Tibial artery (tissue), 4 donors: Measurements from ENCODE around the gene PRKAG3.

Experiments used
- DNase-seq, 2 donors: peaks; one replicate each; pipeline ENCODE4 v3.0.0-alpha.2; 2019
- H3K27ac ChIP-seq, 2 donors: fragments of 200-600 bp; sonication (generic) in 1 of 2; 1 replicate in 1 of 2; 2 replicates in 1 of 2; pipeline ENCODE4 v1.5.1; 2018 to 2019; ENCODE audit warnings: mild to moderate bottlenecking in 1 of 2
- H3K27me3 ChIP-seq, 2 donors: fragments of 200-600 bp; sonication (generic) in 1 of 2; one replicate each; pipeline versions ENCODE4 v1.5.1 to v1.6.0; 2016 to 2019
- H3K36me3 ChIP-seq, 3 donors: fragments of 200-600 bp; sonication (generic) in 2 of 3; one replicate each; pipeline ENCODE4 v1.5.1; 2016 to 2019; ENCODE audit warnings: mild to moderate bottlenecking in 2 of 3
- H3K4me1 ChIP-seq, 4 donors: fragments of 200-600 bp; sonication (generic) in 2 of 4; 1 replicate in 3 of 4; 2 replicates in 1 of 4; pipeline ENCODE4 v1.5.1; 2016 to 2019
- H3K4me3 ChIP-seq, 2 donors: fragments of 200-600 bp; sonication (generic) in 1 of 2; 1 replicate in 1 of 2; 2 replicates in 1 of 2; pipeline ENCODE4 v1.5.1; 2018 to 2019; ENCODE audit warnings: mild to moderate bottlenecking in 2 of 2
- H3K9me3 ChIP-seq, 3 donors: fragments of 200-600 bp; sonication (generic) in 1 of 3; one replicate each; pipeline ENCODE4 v1.5.1; 2016 to 2019
- CTCF ChIP-seq, 2 experiments: fragments of 200-600 bp in 1 of 2; fragments of 450-650 bp in 1 of 2; IDR thresholded peaks; one replicate each; pipeline ENCODE4 v1.5.1; 2017 to 2019; ENCODE audit warnings: antibody characterized with exemption in 2 of 2, mild to moderate bottlenecking in 1 of 2, moderate library complexity in 1 of 2
- intact Hi-C: fragments of 100-400 bp; cut with DNase I; formaldehyde crosslinking; loops from one replicate; pipeline ENCODE4 v1.15.0; 2023; ENCODE audit warnings: low total_unique reads

Gene PRKAG3

GRCh38 chr2:218805627-218806026 lies 26.0 kb downstream of the PRKAG3 start:
- H3K36me3 ChIP-seq: peaks cover 0 to 4% (median 0%) of the 10 kb centered on the region in 3 donors
- no peaks in the 10 kb centered on the region for H3K27me3 ChIP-seq
- H3K9me3 ChIP-seq: peaks cover 0 to 4% (median 0%) of the 10 kb centered on the region in 3 donors
- H3K4me1 ChIP-seq: peaks cover 0 to 25% (median 15%) of the 10 kb centered on the region in 4 donors
- TF ChIP-seq CTCF (IDR thresholded peaks at IDR 0.05): no peak
- peak overlapping the region; percentile 72 to 79 for H3K27ac ChIP-seq
- DNase-seq: no peak
- intact Hi-C loops: no loop called here
- peak overlapping the region in 1 of 2 donors; percentile 4 for H3K4me3 ChIP-seq

DNA sequence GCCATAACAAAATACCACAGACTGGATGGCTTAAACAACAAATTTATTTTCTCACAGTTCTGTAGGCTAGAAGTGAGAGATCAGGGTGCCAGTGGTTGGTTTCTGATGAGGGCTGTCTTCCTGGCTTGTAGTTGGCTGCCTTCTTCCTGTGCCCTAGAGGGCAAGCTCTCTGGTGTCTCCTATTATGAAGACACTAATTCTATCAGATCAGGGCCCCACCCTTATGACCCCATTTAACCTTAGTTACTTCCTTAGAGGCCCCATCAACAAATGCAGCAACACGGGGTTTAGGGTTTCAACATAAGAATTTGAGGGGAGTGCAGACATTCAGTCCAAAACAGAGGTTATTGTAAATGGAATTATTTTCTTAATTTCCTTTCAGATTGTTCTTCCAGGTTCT lies 26.8 kb downstream of the PRKAG3 start:
- intact Hi-C loops: no loop called here
- Histone ChIP-seq H3K36me3 (peaks cover 0 to 4% (median 0%) of the 10 kb centered on the region in 3 donors), H3K27ac (peak overlapping the region in 1 of 2 donors; percentile 72)

DNA sequence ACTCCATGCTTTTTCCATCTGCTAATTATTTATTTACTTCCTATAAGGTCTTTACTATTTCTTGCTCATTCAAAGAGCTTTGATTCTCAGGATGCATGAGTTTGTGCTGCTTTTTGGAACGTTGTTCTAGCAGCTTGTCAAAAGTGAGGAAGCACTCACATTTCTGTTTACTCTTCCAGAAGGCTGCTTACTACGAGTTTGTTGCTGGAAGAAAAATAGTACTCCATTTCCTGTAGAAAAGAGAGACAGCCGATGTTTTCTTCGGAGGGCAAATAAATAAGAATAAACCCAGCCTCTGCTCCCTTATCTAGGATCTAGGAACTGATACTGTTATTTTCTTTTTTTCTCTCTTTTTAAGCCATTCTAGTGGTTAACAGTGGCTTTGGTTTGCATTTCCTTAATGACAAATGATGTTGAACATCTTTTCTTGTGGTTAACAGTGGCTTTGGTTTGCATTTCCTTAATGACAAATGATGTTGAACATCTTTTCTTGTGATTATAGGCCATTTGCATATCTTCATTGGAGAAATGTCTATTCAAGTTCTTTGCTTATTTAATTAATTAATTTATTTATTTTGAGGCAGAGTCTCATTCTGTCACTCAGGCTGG lies 29.1 kb downstream of the PRKAG3 start:
- no peaks in the 10 kb centered on the region for H3K27me3 ChIP-seq
- H3K4me1 ChIP-seq: peaks cover 0 to 23% (median 14%) of the 10 kb centered on the region in 4 donors
- H3K4me3 ChIP-seq: no peak overlapping the region
- intact Hi-C loops: no loop called here
- no peaks in the 10 kb centered on the region for H3K36me3 ChIP-seq
- DNase-seq: no peak
- H3K9me3 ChIP-seq: peaks cover 0 to 4% (median 0%) of the 10 kb centered on the region in 3 donors
- no peak for TF ChIP-seq CTCF (IDR thresholded peaks at IDR 0.05)
- no peak overlapping the region for H3K27ac ChIP-seq

More for the DNA sequence above, 26.8 kb downstream of the PRKAG3 start:
- TF ChIP-seq CTCF (IDR thresholded peaks at IDR 0.05): no peak
- no peaks in the 10 kb centered on the region for H3K27me3 ChIP-seq
- peaks cover 0 to 4% (median 0%) of the 10 kb centered on the region in 3 donors for H3K9me3 ChIP-seq
- DNase-seq: no peak
- peaks cover 0 to 25% (median 15%) of the 10 kb centered on the region in 4 donors for H3K4me1 ChIP-seq
- no peak overlapping the region for H3K4me3 ChIP-seq

DNA sequence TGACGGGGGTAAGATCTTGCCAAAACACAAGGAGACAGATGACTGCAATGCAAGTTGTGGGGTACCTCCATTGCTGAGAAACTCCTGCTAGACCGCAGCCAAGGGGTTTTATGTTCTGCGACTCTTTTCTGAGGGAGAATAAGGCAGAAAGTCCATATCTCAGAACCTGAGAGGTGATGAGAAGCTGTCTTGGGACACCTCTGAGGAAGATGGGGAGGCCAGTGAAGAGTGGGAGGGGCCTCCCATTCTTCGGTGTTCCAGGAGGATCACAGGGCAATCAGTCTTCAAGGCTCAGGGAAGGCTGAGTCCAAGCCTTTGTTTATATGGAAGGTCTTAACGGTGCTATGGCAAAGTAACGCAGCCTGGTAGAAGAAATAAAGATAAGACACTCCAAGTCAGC lies 31.6 kb downstream of the PRKAG3 start:
- H3K36me3 ChIP-seq: no peaks in the 10 kb centered on the region
- peaks cover 0 to 4% (median 0%) of the 10 kb centered on the region in 3 donors for H3K9me3 ChIP-seq
- H3K4me1 ChIP-seq: peaks cover 0 to under 1% (median under 1%) of the 10 kb centered on the region in 4 donors
- intact Hi-C loops: no loop called here
- H3K27ac ChIP-seq: no peak overlapping the region
- H3K4me3 ChIP-seq: no peak overlapping the region
- H3K27me3 ChIP-seq: no peaks in the 10 kb centered on the region
- no peak for DNase-seq
- TF ChIP-seq CTCF (IDR thresholded peaks at IDR 0.05): no peak

DNA sequence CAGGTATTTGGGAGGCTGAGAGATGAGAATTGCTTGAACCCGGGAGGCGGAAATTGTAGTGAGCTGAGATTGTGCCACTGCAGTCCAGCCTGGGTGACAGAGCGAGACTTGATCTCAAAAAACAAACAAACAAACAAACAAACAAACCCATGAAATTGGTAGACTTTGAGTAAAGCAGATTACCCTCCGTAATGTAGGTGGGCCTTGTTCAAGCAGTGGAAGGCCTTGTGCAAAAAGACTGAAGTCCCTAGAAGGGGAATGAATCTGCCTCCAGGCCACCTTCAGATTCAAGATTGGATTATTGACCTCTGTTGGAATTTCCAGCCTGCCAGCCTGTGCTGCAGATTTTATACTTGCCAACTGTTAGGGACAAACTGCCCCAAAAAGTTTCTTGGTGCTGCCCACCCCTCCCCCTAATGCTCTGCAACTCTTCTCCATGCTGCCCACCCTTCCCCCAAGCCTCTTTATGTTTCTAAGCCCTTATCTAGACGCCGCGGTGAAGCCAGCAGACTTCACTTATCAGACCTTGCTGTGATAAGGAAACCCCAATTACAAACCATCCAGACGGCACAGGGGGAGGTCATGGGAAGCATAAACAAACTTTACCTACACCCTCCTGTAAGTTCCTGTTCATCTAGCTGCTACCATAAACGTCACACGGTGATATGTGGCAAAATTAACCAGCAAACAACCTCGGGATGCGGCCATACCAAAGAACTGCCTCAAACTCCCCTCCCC lies 32.7 kb downstream of the PRKAG3 start:
- Histone ChIP-seq H3K9me3 (no peaks in the 10 kb centered on the region), H3K27ac (no peak overlapping the region), H3K4me3 (no peak overlapping the region), H3K36me3 (no peaks in the 10 kb centered on the region), H3K4me1 (no peaks in the 10 kb centered on the region), H3K27me3 (no peaks in the 10 kb centered on the region)
- intact Hi-C loops: no loop called here
- no peak for TF ChIP-seq CTCF (IDR thresholded peaks at IDR 0.05)
- no peak for DNase-seq
